ENCODE measurements around the gene SCGB3A1. TPM values are rescaled to one million over a fixed set of nuclear protein-coding genes. Genes with fewer than 3 reads are reported as not detected.
A peak's percentile ranks its signal among the peaks of the same experiment; 100 is the strongest.

The SCGB3A1 gene
- total and polyA plus RNA-seq, 8 donors = 0.43 to 15.5 (median 3.2) TPM

DNA sequence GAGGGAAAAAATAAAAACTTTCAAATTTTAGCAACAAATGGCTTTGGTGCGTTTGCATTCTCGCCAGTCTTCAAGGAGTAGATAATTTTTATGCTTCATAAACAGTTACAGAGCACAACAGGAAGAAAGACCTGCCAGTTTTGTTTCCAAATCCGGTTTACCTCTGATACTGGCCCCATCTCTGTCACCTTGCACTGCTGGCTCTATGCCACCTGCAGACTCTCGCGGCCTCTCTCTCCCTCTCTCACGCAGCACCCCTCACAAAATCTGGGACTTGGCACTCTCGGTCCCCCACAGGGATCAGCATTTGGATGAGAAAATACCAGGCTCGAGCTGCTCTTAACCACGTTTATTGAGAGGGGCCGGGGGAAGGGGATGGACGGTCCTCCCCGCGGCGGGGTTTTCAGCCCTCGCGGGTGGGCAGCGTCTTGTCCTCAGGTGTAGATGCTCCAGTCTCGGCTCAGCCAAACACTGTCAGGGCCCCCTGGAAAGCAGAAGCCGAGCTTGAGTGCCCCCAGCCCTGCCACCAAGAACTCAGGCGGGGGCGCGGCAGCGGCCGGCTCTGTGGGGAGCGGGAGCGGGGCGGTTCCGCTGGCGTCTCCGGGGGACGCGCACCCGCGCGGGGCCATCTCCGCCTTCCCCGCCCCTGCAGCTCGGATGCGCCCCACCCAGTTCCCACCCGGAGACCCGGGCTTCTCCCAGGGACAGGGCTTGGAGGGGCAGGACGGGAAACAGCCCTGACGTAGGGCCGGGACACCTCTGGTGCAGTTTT lies 1.3 kb downstream of the SCGB3A1 start:
- peak in 1 of 4 donors; percentile 28 for ATAC-seq
- peak in 1 of 6 donors; percentile 65 for DNase-seq
- intact Hi-C loops (cut with DNase I) = no loop called here
- WGBS, 2 donors = 3 to 4% methylated on average over 36 to 44 of the region's 44 CpGs
- H3K9me3 ChIP-seq = no peaks in the 10 kb centered on the region
- H3K27me3 ChIP-seq = peaks cover 0 to 6% (median 3%) of the 10 kb centered on the region in 4 donors
- H3K36me3 ChIP-seq = no peaks in the 10 kb centered on the region
- TF ChIP-seq, protein P1, sequence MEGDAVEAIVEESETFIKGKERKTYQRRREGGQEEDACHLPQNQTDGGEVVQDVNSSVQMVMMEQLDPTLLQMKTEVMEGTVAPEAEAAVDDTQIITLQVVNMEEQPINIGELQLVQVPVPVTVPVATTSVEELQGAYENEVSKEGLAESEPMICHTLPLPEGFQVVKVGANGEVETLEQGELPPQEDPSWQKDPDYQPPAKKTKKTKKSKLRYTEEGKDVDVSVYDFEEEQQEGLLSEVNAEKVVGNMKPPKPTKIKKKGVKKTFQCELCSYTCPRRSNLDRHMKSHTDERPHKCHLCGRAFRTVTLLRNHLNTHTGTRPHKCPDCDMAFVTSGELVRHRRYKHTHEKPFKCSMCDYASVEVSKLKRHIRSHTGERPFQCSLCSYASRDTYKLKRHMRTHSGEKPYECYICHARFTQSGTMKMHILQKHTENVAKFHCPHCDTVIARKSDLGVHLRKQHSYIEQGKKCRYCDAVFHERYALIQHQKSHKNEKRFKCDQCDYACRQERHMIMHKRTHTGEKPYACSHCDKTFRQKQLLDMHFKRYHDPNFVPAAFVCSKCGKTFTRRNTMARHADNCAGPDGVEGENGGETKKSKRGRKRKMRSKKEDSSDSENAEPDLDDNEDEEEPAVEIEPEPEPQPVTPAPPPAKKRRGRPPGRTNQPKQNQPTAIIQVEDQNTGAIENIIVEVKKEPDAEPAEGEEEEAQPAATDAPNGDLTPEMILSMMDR (IDR thresholded peaks at IDR 0.05) = no peak
- peaks cover 0 to 4% (median 4%) of the 10 kb centered on the region in 3 donors for H3K4me1 ChIP-seq
- H3K4me3 ChIP-seq = peak overlapping the region in 2 of 4 donors; percentile 21 to 43
- FAIRE-seq = no peak
- H3K27ac ChIP-seq = no peak overlapping the region

DNA sequence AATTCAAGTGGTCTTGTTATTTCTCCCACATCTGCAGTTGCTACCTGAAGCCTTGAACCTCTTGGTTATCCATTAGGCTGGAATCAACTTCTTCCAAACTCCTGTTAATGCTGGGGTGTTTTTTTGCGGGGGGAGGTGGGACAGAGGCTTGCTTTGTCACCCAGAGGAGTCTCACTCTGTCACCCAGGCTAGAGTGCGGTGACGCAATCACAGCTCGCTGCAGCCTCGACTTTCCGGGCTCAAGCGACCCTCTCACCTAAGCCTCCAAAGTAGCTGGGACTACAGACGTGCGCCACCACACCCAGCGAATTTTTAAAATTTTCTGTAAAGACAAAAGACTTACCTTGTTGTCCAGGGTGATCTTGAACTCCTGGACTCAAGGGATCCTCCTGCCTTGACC lies 4.4 kb downstream of the SCGB3A1 start:
- H3K4me3 ChIP-seq = no peak overlapping the region
- DNase-seq (no peak), ATAC-seq (no peak), FAIRE-seq (no peak)
- H3K27me3 ChIP-seq = peaks cover 0 to 6% (median 3%) of the 10 kb centered on the region in 4 donors
- no peaks in the 10 kb centered on the region for H3K9me3 ChIP-seq
- H3K4me1 ChIP-seq = peaks cover 0 to 4% (median 4%) of the 10 kb centered on the region in 3 donors
- 70 to 86% methylated on average over 10 of the region's 10 CpGs for WGBS, 2 donors
- intact Hi-C loops (cut with DNase I) = no loop called here
- TF ChIP-seq, protein P1 (IDR thresholded peaks at IDR 0.05) = no peak
- H3K27ac ChIP-seq = no peak overlapping the region
- no peaks in the 10 kb centered on the region for H3K36me3 ChIP-seq

DNA sequence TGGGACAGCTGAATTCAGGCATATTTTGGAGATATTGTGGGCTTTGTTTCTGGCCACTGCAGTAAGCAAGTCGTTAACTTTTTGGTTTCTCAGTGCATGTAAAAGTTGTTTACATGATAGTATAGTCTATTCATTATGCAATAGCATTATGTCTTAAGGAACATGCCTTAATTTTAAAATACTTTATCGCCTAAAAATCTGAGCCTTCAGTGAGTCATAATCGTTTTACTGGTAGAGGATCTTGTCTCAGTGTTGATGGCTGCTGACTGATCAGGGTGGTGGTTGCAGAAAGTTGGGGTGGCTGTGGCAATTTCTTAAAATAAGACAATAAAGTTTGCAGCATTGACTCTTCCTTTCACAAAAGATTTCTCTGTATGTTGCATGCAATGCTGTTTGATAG lies 5.1 kb downstream of the SCGB3A1 start:
- no peak overlapping the region for H3K4me3 ChIP-seq
- no peaks in the 10 kb centered on the region for H3K36me3 ChIP-seq
- H3K27me3 ChIP-seq = peaks cover 0 to 6% (median 3%) of the 10 kb centered on the region in 4 donors
- H3K4me1 ChIP-seq = peaks cover 0 to 4% (median 4%) of the 10 kb centered on the region in 3 donors
- ATAC-seq (no peak), DNase-seq (no peak), FAIRE-seq (no peak)
- WGBS, 2 donors = 69% methylated on average over 3 of the region's 3 CpGs
- no peaks in the 10 kb centered on the region for H3K9me3 ChIP-seq
- TF ChIP-seq, protein P1 (IDR thresholded peaks at IDR 0.05) = no peak
- no peak overlapping the region for H3K27ac ChIP-seq
- intact Hi-C loops (cut with DNase I) = no loop called here

DNA sequence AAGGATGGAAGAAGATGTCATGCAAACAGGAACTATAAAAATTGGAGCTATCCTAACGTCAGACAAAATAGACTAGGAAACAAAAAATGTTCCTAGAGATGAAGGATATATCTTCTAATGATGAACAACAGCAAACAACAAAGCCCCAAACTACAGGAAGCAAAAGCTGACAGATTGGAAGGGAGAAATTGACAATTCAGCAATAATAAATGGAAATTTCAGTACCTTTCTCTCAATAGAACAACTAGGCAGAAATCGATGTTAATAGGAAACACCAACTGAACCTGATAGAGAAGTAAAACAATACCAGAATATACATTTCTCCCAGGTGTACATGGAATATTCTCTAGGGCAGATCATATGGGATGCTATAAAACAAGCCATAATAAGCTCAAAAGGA lies 7.6 kb downstream of the SCGB3A1 start:
- Histone ChIP-seq H3K27ac (no peak overlapping the region), H3K9me3 (no peaks in the 10 kb centered on the region), H3K4me3 (no peak overlapping the region), H3K4me1 (no peaks in the 10 kb centered on the region), H3K27me3 (no peaks in the 10 kb centered on the region), H3K36me3 (no peaks in the 10 kb centered on the region)
- intact Hi-C loops (cut with DNase I) = no loop called here
- ATAC-seq (no peak), FAIRE-seq (no peak), DNase-seq (no peak)
- WGBS, 2 donors = 70 to 81% methylated on average over 2 of the region's 2 CpGs
- TF ChIP-seq, protein P1 (IDR thresholded peaks at IDR 0.05) = no peak

DNA sequence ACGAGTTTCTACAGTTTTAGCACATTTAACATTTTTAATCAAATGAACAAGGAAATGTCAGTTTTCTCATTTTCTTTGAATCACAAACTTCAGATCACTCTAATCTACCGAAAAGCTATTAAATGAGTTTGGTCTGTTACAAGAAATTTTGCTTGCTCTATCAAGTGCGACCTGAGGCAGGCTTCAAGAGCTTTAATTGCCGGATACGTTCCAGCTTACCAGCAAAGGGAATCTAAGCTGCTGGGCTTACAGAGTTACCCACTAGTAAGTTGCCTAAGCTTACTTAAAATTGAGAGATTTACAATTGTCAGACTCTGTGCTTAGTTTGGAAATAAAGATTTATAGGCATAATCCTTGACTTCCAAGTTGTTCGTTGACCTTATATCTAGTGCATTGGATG lies 10.6 kb downstream of the SCGB3A1 start:
- no peak for ATAC-seq
- 90 to 91% methylated on average over 6 of the region's 6 CpGs for WGBS, 2 donors
- DNase-seq = no peak
- Histone ChIP-seq H3K36me3 (no peaks in the 10 kb centered on the region), H3K4me3 (no peak overlapping the region), H3K27ac (no peak overlapping the region), H3K9me3 (no peaks in the 10 kb centered on the region), H3K27me3 (no peaks in the 10 kb centered on the region), H3K4me1 (no peaks in the 10 kb centered on the region)
- no peak for FAIRE-seq
- intact Hi-C loops (cut with DNase I) = no loop called here
- TF ChIP-seq, protein P1 (IDR thresholded peaks at IDR 0.05) = no peak

All from pancreas (tissue), 10 donors.